PC-3 (cell line): ENCODE data around the gene SLC13A4. TPM values are rescaled to one million over a fixed set of nuclear protein-coding genes. Genes with fewer than 3 reads are reported as not detected.
A peak's percentile ranks its signal among the peaks of the same experiment; 100 is the strongest.

ENCODE experiments used
- ATAC-seq: fragments of 200-7000 bp; cut with Tn5 transposase; 2 replicates; pipeline ENCODE4 v1.9.1; 2020; ENCODE audit warnings: mild to moderate bottlenecking, moderate library complexity
- BruUV-seq: library from RNA; stranded (reverse); fragments of 400-500 nt; replicated peaks from 2 replicates; lab custom pipeline; 2021; lab: Mats Ljungman, UMichigan
- CTCF ChIA-PET: fragments of 300-600 bp; sonication (Branson Sonifier 250); formaldehyde crosslinking; loops from one replicate; lab custom pipeline; 2022; ENCODE audit warnings: antibody characterized with exemption; lab: Charles Lee
- POLR2A ChIA-PET: fragments of 300-600 bp; sonication (Branson Sonifier 250); formaldehyde crosslinking; loops from one replicate; lab custom pipeline; 2022; ENCODE audit warnings: antibody characterized with exemption; ENCODE audit not compliant: unreplicated experiment; lab: Charles Lee
- DNase-seq: peaks from one replicate; pipeline ENCODE4 v3.0.0-alpha.2; 2015
- H2AFZ ChIP-seq: fragments of 300-600 bp; sonication (generic); 2 replicates; pipeline ENCODE4 v1.6.0; 2016; ENCODE audit warnings: antibody characterized with exemption, low read length
- H3F3A ChIP-seq: fragments of 300-600 bp; sonication (generic); one replicate; pipeline ENCODE4 v1.6.0; 2017; ENCODE audit warnings: antibody characterized with exemption, low read length, control low read depth, mild to moderate bottlenecking; ENCODE audit not compliant: unreplicated experiment
- H3K27ac ChIP-seq: fragments of 300-600 bp; sonication (generic); 2 replicates; pipeline ENCODE4 v1.5.1; 2016; ENCODE audit warnings: mild to moderate bottlenecking, low read length
- H3K27me3 ChIP-seq: fragments of 300-600 bp; sonication (generic); 2 replicates; pipeline ENCODE4 v1.6.1; 2016; ENCODE audit warnings: low read length, mixed read lengths
- H3K36me3 ChIP-seq: fragments of 300-600 bp; sonication (generic); 2 replicates; pipeline ENCODE4 v1.6.1; 2016; ENCODE audit warnings: low read depth, mixed run types, low read length, mixed read lengths
- H3K4me1 ChIP-seq: fragments of 300-600 bp; sonication (generic); 2 replicates; pipeline ENCODE4 v1.5.1; 2016; ENCODE audit warnings: low read length; ENCODE audit not compliant: insufficient read depth
- H3K4me2 ChIP-seq: fragments of 300-600 bp; sonication (generic); 2 replicates; pipeline ENCODE4 v1.6.0; 2016; ENCODE audit warnings: low read length
- H3K4me3 ChIP-seq: fragments of 300-600 bp; sonication (generic); 2 replicates; pipeline ENCODE4 v1.5.1; 2016; ENCODE audit warnings: mild to moderate bottlenecking, low read length, mixed read lengths
- H3K79me2 ChIP-seq: fragments of 300-600 bp; sonication (generic); 2 replicates; pipeline ENCODE4 v1.6.1; 2017; ENCODE audit warnings: low read length, mixed read lengths
- H3K9ac ChIP-seq: fragments of 300-600 bp; sonication (generic); 2 replicates; pipeline ENCODE4 v1.6.0; 2016; ENCODE audit warnings: mild to moderate bottlenecking, low read length
- H3K9me2 ChIP-seq: fragments of 300-600 bp; sonication (generic); replicated peaks from 2 replicates; pipeline ENCODE4 v1.6.1; 2016; ENCODE audit warnings: mixed run types, low read length, mixed read lengths
- H3K9me3 ChIP-seq: fragments of 300-600 bp; sonication (generic); 2 replicates; pipeline ENCODE4 v1.6.1; 2016; ENCODE audit warnings: low read length, mixed read lengths
- H4K20me1 ChIP-seq: fragments of 300-600 bp; sonication (generic); 2 replicates; pipeline ENCODE4 v1.6.1; 2016; ENCODE audit warnings: low read length, mixed read lengths
- CTCF ChIP-seq: fragments of 300-600 bp; sonication (generic); conservative IDR thresholded peaks from 2 replicates; pipeline ENCODE4 v1.5.1; 2017; ENCODE audit warnings: antibody characterized with exemption, low read depth, mild to moderate bottlenecking, low read length
- EZH2 ChIP-seq: fragments of 300-600 bp; sonication (generic); IDR thresholded peaks from one replicate; pipeline ENCODE4 v1.6.1; 2017; ENCODE audit warnings: antibody characterized with exemption, mild to moderate bottlenecking, low read length; ENCODE audit not compliant: unreplicated experiment
- EZH2phosphoT487 ChIP-seq: fragments of 300-600 bp; sonication (generic); IDR thresholded peaks from 2 replicates; pipeline ENCODE4 v1.6.1; 2018; ENCODE audit warnings: mild to moderate bottlenecking, antibody characterized with exemption, low read length, borderline replicate concordance
- intact Hi-C: fragments of 100-400 bp; cut with micrococcal nuclease; formaldehyde crosslinking; loops from 2 replicates; pipeline ENCODE4 v1.9.0; 2023
- total RNA-seq: library from RNA; depleted of rRNA; stranded (reverse); fragments of >200 nt; gene quantifications from 2 replicates; pipeline ENCODE4 v1.2.3, GENCODE V29; 2014

Gene SLC13A4
- total RNA-seq, 1 experiment from 2014 or later = not detected

- Histone ChIP-seq H3F3A (no peaks in the 10 kb centered on the region), H3K4me1 (peaks cover 19% of the 10 kb centered on the region), H3K4me2 (no peak overlapping the region), H3K27me3 (no peaks in the 10 kb centered on the region), H3K4me3 (no peak overlapping the region), H3K9me3 (no peaks in the 10 kb centered on the region), H3K36me3 (no peaks in the 10 kb centered on the region), H3K9ac (no peak overlapping the region), H3K9me2 (no peaks in the 10 kb centered on the region), H3K79me2 (no peaks in the 10 kb centered on the region), H4K20me1 (no peaks in the 10 kb centered on the region), H2AFZ (no peak overlapping the region), H3K27ac (no peak overlapping the region)
- no peak for TF ChIP-seq EZH2
- TF ChIP-seq CTCF = no peak
- TF ChIP-seq EZH2phosphoT487 = no peak
- no TSS peak for BruUV-seq
- intact Hi-C loops = loop anchor here (10.0 kb wide), 1 partner anchor 57 kb away; no protein-coding TSS in a partner anchor
- ChIA-PET CTCF (interaction anchor here (1.0 kb wide), 1 partner anchor 99 kb away, joined by 6 read pairs; no protein-coding TSS in a partner anchor), POLR2A (no interaction called here)
- no peak; the same call in 1 of the 2 replicates for ATAC-seq
- peak; percentile 46 for DNase-seq
Observed at GRCh38 chr7:135771961-135772638, 44.1 kb upstream of the SLC13A4 start.

DNA sequence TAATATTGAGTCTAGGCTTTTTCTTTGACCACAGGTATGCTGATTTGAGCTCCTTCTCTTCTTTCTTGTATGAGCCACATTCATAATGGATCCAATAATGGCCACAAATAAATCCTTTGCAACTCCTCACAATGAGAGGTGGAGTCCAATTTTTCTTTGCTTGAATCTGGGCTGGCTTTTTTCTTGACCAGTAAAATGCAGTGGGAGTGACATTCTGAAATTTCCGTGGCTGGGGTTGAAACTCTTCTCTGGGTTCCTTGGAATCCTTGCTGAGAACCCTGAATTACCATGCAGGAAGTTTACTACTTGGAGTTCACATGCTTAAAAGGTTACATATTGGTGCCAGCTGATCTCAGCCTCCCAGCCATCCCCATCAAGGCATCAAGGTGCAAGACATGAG lies 43.1 kb upstream of the SLC13A4 start:
- no peak overlapping the region for H3K9ac ChIP-seq
- DNase-seq (no peak), ATAC-seq (no peak)
- no peaks in the 10 kb centered on the region for H4K20me1 ChIP-seq
- no peak overlapping the region for H3K27ac ChIP-seq
- no peak overlapping the region for H3K4me3 ChIP-seq
- H3K4me1 ChIP-seq = peaks cover 19% of the 10 kb centered on the region
- H3K79me2 ChIP-seq = no peaks in the 10 kb centered on the region
- ChIA-PET CTCF (no interaction called here), POLR2A (no interaction called here)
- TF ChIP-seq EZH2 = no peak
- TF ChIP-seq CTCF = no peak
- TF ChIP-seq EZH2phosphoT487 = no peak
- H3K9me3 ChIP-seq = no peaks in the 10 kb centered on the region
- no peak overlapping the region for H3K4me2 ChIP-seq
- H2AFZ ChIP-seq = no peak overlapping the region
- H3K9me2 ChIP-seq = no peaks in the 10 kb centered on the region
- intact Hi-C loops = loop anchor here (10.0 kb wide), 1 partner anchor 56 kb away; no protein-coding TSS in a partner anchor
- BruUV-seq = no TSS peak
- no peaks in the 10 kb centered on the region for H3K36me3 ChIP-seq
- H3K27me3 ChIP-seq = no peaks in the 10 kb centered on the region
- no peaks in the 10 kb centered on the region for H3F3A ChIP-seq

DNA sequence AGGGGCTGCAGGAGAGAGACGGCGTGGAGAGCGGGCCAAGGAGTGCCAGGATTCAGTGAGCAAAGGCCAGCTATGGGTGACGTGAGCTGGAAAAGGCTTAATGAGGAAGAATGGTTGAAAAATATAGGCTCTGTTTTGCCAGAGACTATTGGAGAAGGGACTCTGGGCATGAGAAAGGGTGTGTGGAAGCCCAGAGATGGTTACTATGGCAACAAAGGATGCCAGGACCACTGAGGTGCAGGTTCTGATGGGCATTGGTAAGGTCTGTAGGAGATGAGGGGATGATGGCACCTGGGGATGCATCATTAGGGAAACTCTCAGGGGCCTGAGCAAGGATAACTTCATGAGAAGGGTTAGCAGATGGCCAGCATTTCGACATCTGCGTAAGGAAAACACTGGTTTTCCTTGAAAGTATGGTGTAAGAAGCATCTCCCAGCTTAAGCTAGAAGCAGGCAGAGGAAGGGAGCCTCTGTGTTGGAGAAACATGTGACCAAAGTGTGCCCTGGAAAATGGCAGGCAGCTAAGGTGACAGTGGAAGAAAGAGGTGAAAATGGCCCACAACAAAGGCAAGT lies 42.2 kb upstream of the SLC13A4 start:
- Histone ChIP-seq H3K9me3 (no peaks in the 10 kb centered on the region), H3K9me2 (no peaks in the 10 kb centered on the region), H3K27ac (no peak overlapping the region), H3F3A (no peaks in the 10 kb centered on the region), H2AFZ (no peak overlapping the region), H3K79me2 (no peaks in the 10 kb centered on the region), H3K4me1 (peaks cover 19% of the 10 kb centered on the region), H4K20me1 (no peaks in the 10 kb centered on the region), H3K27me3 (no peaks in the 10 kb centered on the region), H3K9ac (no peak overlapping the region), H3K36me3 (no peaks in the 10 kb centered on the region), H3K4me2 (no peak overlapping the region), H3K4me3 (no peak overlapping the region)
- ChIA-PET POLR2A (no interaction called here), CTCF (no interaction called here)
- TF ChIP-seq CTCF (no peak), EZH2 (no peak), EZH2phosphoT487 (no peak)
- ATAC-seq = no peak
- no peak for DNase-seq
- intact Hi-C loops = loop anchor here (10.0 kb wide), 1 partner anchor 55 kb away; no protein-coding TSS in a partner anchor
- BruUV-seq = no TSS peak
